ENCODE results near the gene STAT4.

The STAT4 gene

DNA sequence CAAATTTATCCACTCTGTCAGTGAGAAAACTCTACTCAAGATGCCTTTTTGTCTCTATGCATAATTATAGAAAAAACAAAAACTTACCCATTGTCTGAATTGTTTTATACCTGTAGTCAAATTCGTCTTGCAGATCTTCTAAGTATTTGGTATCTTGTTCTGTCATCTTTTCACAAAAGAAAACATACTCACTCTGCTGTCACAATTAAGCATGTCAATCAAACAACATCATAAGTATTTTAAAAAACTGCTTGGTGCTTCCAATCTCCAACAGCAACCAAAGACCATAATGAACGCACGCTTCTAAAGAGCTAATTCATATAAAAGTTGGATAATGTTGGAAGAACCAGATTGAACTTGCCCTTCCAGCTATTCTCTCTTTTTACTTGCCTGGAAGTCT, 81.2 kb downstream of the STAT4 start:
- H3K4me3 ChIP-seq (ENCODE audit: low read depth, low read length): no peak overlapping the region
- in situ Hi-C loops (cut with HindIII; ENCODE audit: low sequenced_read_pairs): no loop called here
- TF ChIP-seq, protein P1, sequence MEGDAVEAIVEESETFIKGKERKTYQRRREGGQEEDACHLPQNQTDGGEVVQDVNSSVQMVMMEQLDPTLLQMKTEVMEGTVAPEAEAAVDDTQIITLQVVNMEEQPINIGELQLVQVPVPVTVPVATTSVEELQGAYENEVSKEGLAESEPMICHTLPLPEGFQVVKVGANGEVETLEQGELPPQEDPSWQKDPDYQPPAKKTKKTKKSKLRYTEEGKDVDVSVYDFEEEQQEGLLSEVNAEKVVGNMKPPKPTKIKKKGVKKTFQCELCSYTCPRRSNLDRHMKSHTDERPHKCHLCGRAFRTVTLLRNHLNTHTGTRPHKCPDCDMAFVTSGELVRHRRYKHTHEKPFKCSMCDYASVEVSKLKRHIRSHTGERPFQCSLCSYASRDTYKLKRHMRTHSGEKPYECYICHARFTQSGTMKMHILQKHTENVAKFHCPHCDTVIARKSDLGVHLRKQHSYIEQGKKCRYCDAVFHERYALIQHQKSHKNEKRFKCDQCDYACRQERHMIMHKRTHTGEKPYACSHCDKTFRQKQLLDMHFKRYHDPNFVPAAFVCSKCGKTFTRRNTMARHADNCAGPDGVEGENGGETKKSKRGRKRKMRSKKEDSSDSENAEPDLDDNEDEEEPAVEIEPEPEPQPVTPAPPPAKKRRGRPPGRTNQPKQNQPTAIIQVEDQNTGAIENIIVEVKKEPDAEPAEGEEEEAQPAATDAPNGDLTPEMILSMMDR (IDR thresholded peaks at IDR 0.05; ENCODE audit: low read depth, low read length): no peak
- no peak for DNase-seq (ENCODE audit: low read depth, low spot score)

DNA sequence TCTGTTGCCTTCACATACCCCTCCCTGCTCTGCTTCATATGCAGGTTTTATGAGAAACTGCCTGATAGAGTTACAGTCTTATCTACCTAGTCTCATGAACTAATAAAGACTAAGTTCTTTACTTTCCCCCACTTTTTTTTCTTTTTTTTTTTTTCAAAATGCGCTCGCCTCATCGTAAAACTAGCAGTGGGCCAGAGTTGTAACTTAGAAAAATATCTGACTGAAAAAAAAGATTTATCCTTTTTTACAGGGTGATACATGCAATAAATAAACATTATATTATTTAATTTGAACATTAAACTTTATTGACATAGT, 83.9 kb downstream of the STAT4 start:
- in situ Hi-C loops (cut with HindIII; ENCODE audit: low sequenced_read_pairs): no loop called here
- no peak overlapping the region for H3K4me3 ChIP-seq (ENCODE audit: low read depth, low read length)
- TF ChIP-seq, protein P1 (IDR thresholded peaks at IDR 0.05; ENCODE audit: low read depth, low read length): no peak
- DNase-seq (ENCODE audit: low read depth, low spot score): no peak

DNA sequence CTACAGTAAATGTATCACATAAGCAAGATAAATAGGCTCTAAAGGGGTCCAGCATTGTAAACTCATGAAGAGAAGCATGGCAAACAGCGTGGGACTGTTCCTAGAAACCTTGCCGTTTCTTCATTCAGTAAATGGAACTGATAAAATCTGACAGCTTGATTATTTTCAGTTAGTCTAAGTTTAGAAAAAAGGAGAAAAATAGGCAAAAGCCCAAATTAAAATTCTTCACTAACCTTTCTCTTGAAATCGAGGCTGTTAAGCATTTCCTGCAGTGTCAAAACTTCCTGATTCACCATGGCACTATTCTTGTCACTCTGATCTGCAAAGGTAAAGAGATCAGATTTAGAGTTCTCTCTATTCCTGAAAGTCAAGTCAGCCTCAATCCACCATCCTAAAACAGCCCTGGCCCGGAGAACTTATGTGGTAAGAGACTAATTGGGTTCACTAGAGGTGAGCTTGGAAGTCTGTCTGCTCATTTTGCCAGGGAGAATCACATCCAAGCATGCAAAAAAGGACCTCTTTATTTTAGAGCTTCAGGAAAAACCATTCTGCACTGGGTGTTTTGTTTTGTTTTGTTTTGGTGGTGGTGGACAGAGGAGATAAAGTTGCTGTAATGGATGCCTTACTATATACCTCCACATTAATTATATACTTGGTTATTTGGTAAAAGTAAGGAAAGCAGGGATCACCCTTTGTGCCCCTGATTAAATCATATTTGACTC, 84.4 kb downstream of the STAT4 start:
- TF ChIP-seq, protein P1 (IDR thresholded peaks at IDR 0.05; ENCODE audit: low read depth, low read length): no peak
- DNase-seq (ENCODE audit: low read depth, low spot score): no peak
- in situ Hi-C loops (cut with HindIII; ENCODE audit: low sequenced_read_pairs): no loop called here
- no peak overlapping the region for H3K4me3 ChIP-seq (ENCODE audit: low read depth, low read length)

DNA sequence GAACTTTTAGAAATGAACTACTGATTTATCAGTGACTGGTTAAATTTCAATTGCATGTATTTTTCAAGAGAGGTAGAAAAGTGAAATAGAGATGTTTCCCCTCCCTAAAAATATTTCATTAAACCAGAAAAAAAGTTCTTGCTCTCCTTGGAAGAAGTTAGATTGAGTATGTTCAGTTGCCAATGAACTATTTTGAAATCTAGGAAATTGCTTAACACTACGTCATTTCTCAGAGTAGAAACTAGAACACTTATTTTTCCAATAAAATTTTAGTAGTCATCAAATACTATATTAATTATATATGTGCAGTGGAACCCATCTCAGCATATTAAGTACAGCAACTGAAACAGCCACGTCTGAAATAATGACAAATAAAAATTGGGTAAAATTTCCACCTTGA, 85.0 kb downstream of the STAT4 start:
- DNase-seq (ENCODE audit: low read depth, low spot score): no peak
- in situ Hi-C loops (cut with HindIII; ENCODE audit: low sequenced_read_pairs): no loop called here
- H3K4me3 ChIP-seq (ENCODE audit: low read depth, low read length): no peak overlapping the region
- TF ChIP-seq, protein P1 (IDR thresholded peaks at IDR 0.05; ENCODE audit: low read depth, low read length): no peak

DNA sequence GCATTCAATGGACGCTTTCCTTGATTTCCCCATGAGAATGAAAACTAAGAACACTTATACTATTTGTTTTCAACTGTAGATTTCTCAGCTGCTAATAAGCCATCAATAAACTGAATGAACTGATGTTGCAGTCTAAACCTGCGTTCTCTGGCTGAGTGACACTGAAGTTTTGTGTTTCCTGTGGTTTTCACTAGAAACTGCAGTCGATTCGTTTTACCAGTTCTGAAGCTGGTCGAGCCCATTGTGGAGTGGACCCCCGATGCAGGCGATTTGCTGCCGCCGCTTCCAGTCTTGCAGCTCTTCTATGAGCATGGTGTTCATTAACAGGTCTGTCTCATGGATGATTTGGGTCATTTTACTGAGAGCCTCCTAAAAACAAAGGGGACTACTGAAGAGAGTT, 86.2 kb downstream of the STAT4 start:
- in situ Hi-C loops (cut with HindIII; ENCODE audit: low sequenced_read_pairs): no loop called here
- TF ChIP-seq, protein P1 (IDR thresholded peaks at IDR 0.05; ENCODE audit: low read depth, low read length): no peak
- H3K4me3 ChIP-seq (ENCODE audit: low read depth, low read length): no peak overlapping the region
- DNase-seq (ENCODE audit: low read depth, low spot score): no peak

DNA sequence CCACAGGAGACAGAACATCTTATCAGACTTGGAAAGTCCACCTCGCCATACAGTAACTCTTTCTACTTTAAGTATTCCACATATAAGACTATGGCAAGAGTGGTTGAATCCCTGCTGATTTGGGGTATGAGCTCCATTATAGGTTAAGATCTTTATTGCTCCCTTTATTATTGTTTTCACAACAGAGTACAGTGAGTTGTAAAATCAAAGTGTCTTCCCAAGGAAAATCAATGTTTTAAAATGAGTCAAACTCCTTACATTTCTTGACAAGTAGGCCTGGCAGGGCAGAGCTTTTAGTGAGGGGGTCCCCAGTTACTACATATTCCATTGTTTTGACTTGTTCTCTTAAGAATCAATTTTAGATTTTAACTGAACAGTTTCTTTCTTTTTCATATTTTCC, 87.2 kb downstream of the STAT4 start:
- no peak overlapping the region for H3K4me3 ChIP-seq (ENCODE audit: low read depth, low read length)
- TF ChIP-seq, protein P1 (IDR thresholded peaks at IDR 0.05; ENCODE audit: low read depth, low read length): no peak
- in situ Hi-C loops (cut with HindIII; ENCODE audit: low sequenced_read_pairs): no loop called here
- no peak for DNase-seq (ENCODE audit: low read depth, low spot score)

Data from astrocyte of the spinal cord (primary cell).